Thymus (tissue), 11 donors: ENCODE measurements around the gene DHX9. TPM values are rescaled to one million over a fixed set of nuclear protein-coding genes. Genes with fewer than 3 reads are reported as not detected.

ENCODE experiments used
- DNase-seq, 9 donors: peaks; one replicate each; pipeline ENCODE4 v3.0.0-alpha.2; 2013; ENCODE audit warnings: low spot score in 9 of 9, low read depth in 6 of 9, missing footprints in 1 of 9
- H3K27ac ChIP-seq, 2 donors: one replicate each; pipeline ENCODE4 v1.5.1; 2013; ENCODE audit warnings: control low read depth in 1 of 2, low read depth in 1 of 2, low read length in 1 of 2, mild to moderate bottlenecking in 1 of 2, moderate library complexity in 1 of 2
- H3K27me3 ChIP-seq, 2 donors: one replicate each; pipeline ENCODE4 v1.5.1; 2013; ENCODE audit warnings: low read length in 1 of 2; ENCODE audit not compliant: control insufficient read depth in 2 of 2, insufficient read depth in 1 of 2
- H3K36me3 ChIP-seq, 2 donors: one replicate each; pipeline ENCODE4 v1.5.1; 2013; ENCODE audit warnings: low read length in 1 of 2, mild to moderate bottlenecking in 1 of 2, moderate library complexity in 1 of 2; ENCODE audit not compliant: control insufficient read depth in 2 of 2, insufficient read depth in 2 of 2
- H3K4me1 ChIP-seq, 2 donors: one replicate each; pipeline ENCODE4 v1.5.1; 2013; ENCODE audit warnings: low read length in 2 of 2; ENCODE audit not compliant: control insufficient read depth in 2 of 2, insufficient read depth in 2 of 2
- H3K4me3 ChIP-seq, 2 donors: one replicate each; pipeline ENCODE4 v1.5.1; 2013; ENCODE audit warnings: low read length in 2 of 2, control low read depth in 1 of 2, mild to moderate bottlenecking in 1 of 2
- H3K9me3 ChIP-seq, 2 donors: one replicate each; pipeline ENCODE4 v1.5.1; 2013; ENCODE audit warnings: low read length in 1 of 2, mild to moderate bottlenecking in 1 of 2; ENCODE audit not compliant: control insufficient read depth in 2 of 2, insufficient read depth in 1 of 2
- WGBS: extraction: QIAGEN DNeasy Blood & Tissue Kit; methylation state at CpG from one replicate; pipeline ENCODE4 v1.1.7; 2013; 5-methylcytosine and 5-hydroxymethylcytosine counted together
- polyA plus RNA-seq: library from polyadenylated mRNA; stranded (reverse); fragments of 200-250 nt; gene quantifications from one replicate; pipeline ENCODE4 v1.2.3, GENCODE V29; 2013
- total RNA-seq: library from RNA; stranded (reverse); fragments of 120-200 nt; gene quantifications from one replicate; pipeline ENCODE4 v1.2.4, GENCODE V29; 2013
- donor health status: healthy.

Gene DHX9
- total and polyA plus RNA-seq, 2 donors: 108 to 214 TPM

- Histone ChIP-seq H3K36me3 (peaks cover 0 to 4% of the 10 kb centered on the region in 2 donors), H3K9me3 (no peaks in the 10 kb centered on the region), H3K27me3 (no peaks in the 10 kb centered on the region), H3K27ac (no peak overlapping the region), H3K4me1 (no peaks in the 10 kb centered on the region), H3K4me3 (no peak overlapping the region)
- DNase-seq: no peak
- 98% methylated on average over 1 of the region's 1 CpG for WGBS
Observed at GRCh38 chr1:182803846-182804245, 35.3 kb upstream of the DHX9 start.

- H3K36me3 ChIP-seq: peaks cover 0 to 4% of the 10 kb centered on the region in 2 donors
- H3K9me3 ChIP-seq: no peaks in the 10 kb centered on the region
- H3K27me3 ChIP-seq: no peaks in the 10 kb centered on the region
- WGBS: 88% methylated on average over 11 of the region's 11 CpGs
- H3K4me1 ChIP-seq: no peaks in the 10 kb centered on the region
- H3K4me3 ChIP-seq: no peak overlapping the region
- no peak overlapping the region for H3K27ac ChIP-seq
- no peak for DNase-seq
Observed at GRCh38 chr1:182806015-182806678, 33.0 kb upstream of the DHX9 start.

- H3K4me3 ChIP-seq: no peak overlapping the region
- DNase-seq: no peak
- no peak overlapping the region for H3K27ac ChIP-seq
- no peaks in the 10 kb centered on the region for H3K9me3 ChIP-seq
- H3K27me3 ChIP-seq: no peaks in the 10 kb centered on the region
- no peaks in the 10 kb centered on the region for H3K4me1 ChIP-seq
- 83% methylated on average over 3 of the region's 3 CpGs for WGBS
- H3K36me3 ChIP-seq: peaks cover 0 to 4% of the 10 kb centered on the region in 2 donors
Observed at GRCh38 chr1:182807907-182808306, 31.2 kb upstream of the DHX9 start.

- Histone ChIP-seq H3K27ac (no peak overlapping the region), H3K27me3 (no peaks in the 10 kb centered on the region), H3K4me1 (no peaks in the 10 kb centered on the region), H3K9me3 (no peaks in the 10 kb centered on the region), H3K4me3 (no peak overlapping the region), H3K36me3 (peaks cover 0 to 4% of the 10 kb centered on the region in 2 donors)
- DNase-seq: no peak
- 90% methylated on average over 3 of the region's 3 CpGs for WGBS
Observed at GRCh38 chr1:182809414-182809957, 29.7 kb upstream of the DHX9 start.

GRCh38 chr1:182811975-182812722 is 27.0 kb upstream of the DHX9 start:
- Histone ChIP-seq H3K27me3 (no peaks in the 10 kb centered on the region), H3K4me3 (no peak overlapping the region), H3K4me1 (no peaks in the 10 kb centered on the region), H3K36me3 (no peaks in the 10 kb centered on the region), H3K9me3 (no peaks in the 10 kb centered on the region), H3K27ac (no peak overlapping the region)
- 97% methylated on average over 4 of the region's 4 CpGs for WGBS
- no peak for DNase-seq

GRCh38 chr1:182816863-182817262 is 22.3 kb upstream of the DHX9 start:
- no peaks in the 10 kb centered on the region for H3K4me1 ChIP-seq
- H3K36me3 ChIP-seq: no peaks in the 10 kb centered on the region
- WGBS: 98% methylated on average over 2 of the region's 2 CpGs
- no peak overlapping the region for H3K4me3 ChIP-seq
- no peak for DNase-seq
- no peaks in the 10 kb centered on the region for H3K27me3 ChIP-seq
- no peak overlapping the region for H3K27ac ChIP-seq
- no peaks in the 10 kb centered on the region for H3K9me3 ChIP-seq

- H3K4me1 ChIP-seq: no peaks in the 10 kb centered on the region
- WGBS: 96% methylated on average over 3 of the region's 3 CpGs
- H3K9me3 ChIP-seq: no peaks in the 10 kb centered on the region
- no peak overlapping the region for H3K4me3 ChIP-seq
- no peak for DNase-seq
- H3K27me3 ChIP-seq: no peaks in the 10 kb centered on the region
- H3K36me3 ChIP-seq: no peaks in the 10 kb centered on the region
- no peak overlapping the region for H3K27ac ChIP-seq
Observed at GRCh38 chr1:182817802-182818201, 21.3 kb upstream of the DHX9 start.

- Histone ChIP-seq H3K4me1 (peaks cover 0 to 2% of the 10 kb centered on the region in 2 donors), H3K27ac (no peak overlapping the region), H3K4me3 (no peak overlapping the region), H3K36me3 (no peaks in the 10 kb centered on the region), H3K9me3 (no peaks in the 10 kb centered on the region), H3K27me3 (no peaks in the 10 kb centered on the region)
- 89% methylated on average over 3 of the region's 3 CpGs for WGBS
- no peak for DNase-seq
Observed at GRCh38 chr1:182823220-182823619, 15.9 kb upstream of the DHX9 start.

- peaks cover 0 to 2% of the 10 kb centered on the region in 2 donors for H3K4me1 ChIP-seq
- no peaks in the 10 kb centered on the region for H3K9me3 ChIP-seq
- 98% methylated on average over 2 of the region's 2 CpGs for WGBS
- no peak overlapping the region for H3K27ac ChIP-seq
- H3K27me3 ChIP-seq: no peaks in the 10 kb centered on the region
- no peak overlapping the region for H3K4me3 ChIP-seq
- H3K36me3 ChIP-seq: no peaks in the 10 kb centered on the region
- DNase-seq: no peak
Observed at GRCh38 chr1:182826892-182827291, 12.3 kb upstream of the DHX9 start.
